ENCODE measurements around the gene ENDOD1.

Gene ENDOD1

GRCh38 chr11:95057959-95058358 is 31.7 kb upstream of the ENDOD1 start:
- TF ChIP-seq PAX5 (IDR thresholded peaks at IDR 0.05; ENCODE audit: insufficient read depth, low read length, severe bottlenecking) (no peak), SPI1 (IDR thresholded peaks at IDR 0.05; ENCODE audit: low read depth, low read length) (no peak), POLR2A (IDR thresholded peaks at IDR 0.05; ENCODE audit: low read depth, low read length) (no peak), POLR2AphosphoS5 (IDR thresholded peaks at IDR 0.05; ENCODE audit: low read depth, low read length) (no peak), POU2F2 (IDR thresholded peaks at IDR 0.05; ENCODE audit: low read depth, low read length) (no peak), TAF1 (IDR thresholded peaks at IDR 0.05; ENCODE audit: low read depth, low read length) (no peak)
- no peak for DNase-seq (ENCODE audit: insufficient read length, low spot score)
- FAIRE-seq: no peak

- no peak for TF ChIP-seq PAX5 (IDR thresholded peaks at IDR 0.05; ENCODE audit: insufficient read depth, low read length, severe bottlenecking)
- no peak for TF ChIP-seq SPI1 (IDR thresholded peaks at IDR 0.05; ENCODE audit: low read depth, low read length)
- TF ChIP-seq POLR2AphosphoS5 (IDR thresholded peaks at IDR 0.05; ENCODE audit: low read depth, low read length): no peak
- no peak for TF ChIP-seq TAF1 (IDR thresholded peaks at IDR 0.05; ENCODE audit: low read depth, low read length)
- TF ChIP-seq POU2F2 (IDR thresholded peaks at IDR 0.05; ENCODE audit: low read depth, low read length): no peak
- no peak for TF ChIP-seq POLR2A (IDR thresholded peaks at IDR 0.05; ENCODE audit: low read depth, low read length)
- FAIRE-seq: no peak
- no peak for DNase-seq (ENCODE audit: insufficient read length, low spot score)
These were observed 31.0 kb upstream of the ENDOD1 start for GRCh38 chr11:95058621-95059020.

- FAIRE-seq (no peak), DNase-seq (ENCODE audit: insufficient read length, low spot score) (no peak)
- TF ChIP-seq SPI1 (IDR thresholded peaks at IDR 0.05; ENCODE audit: low read depth, low read length): no peak
- no peak for TF ChIP-seq TAF1 (IDR thresholded peaks at IDR 0.05; ENCODE audit: low read depth, low read length)
- TF ChIP-seq POLR2AphosphoS5 (IDR thresholded peaks at IDR 0.05; ENCODE audit: low read depth, low read length): no peak
- no peak for TF ChIP-seq POLR2A (IDR thresholded peaks at IDR 0.05; ENCODE audit: low read depth, low read length)
- no peak for TF ChIP-seq PAX5 (IDR thresholded peaks at IDR 0.05; ENCODE audit: insufficient read depth, low read length, severe bottlenecking)
- no peak for TF ChIP-seq POU2F2 (IDR thresholded peaks at IDR 0.05; ENCODE audit: low read depth, low read length)
These were observed 30.6 kb upstream of the ENDOD1 start for GRCh38 chr11:95059046-95059445.

GRCh38 chr11:95065336-95065735 is 24.3 kb upstream of the ENDOD1 start:
- FAIRE-seq: no peak
- TF ChIP-seq TAF1 (IDR thresholded peaks at IDR 0.05; ENCODE audit: low read depth, low read length): no peak
- TF ChIP-seq POLR2AphosphoS5 (IDR thresholded peaks at IDR 0.05; ENCODE audit: low read depth, low read length): no peak
- no peak for TF ChIP-seq SPI1 (IDR thresholded peaks at IDR 0.05; ENCODE audit: low read depth, low read length)
- TF ChIP-seq POLR2A (IDR thresholded peaks at IDR 0.05; ENCODE audit: low read depth, low read length): no peak
- no peak for TF ChIP-seq PAX5 (IDR thresholded peaks at IDR 0.05; ENCODE audit: insufficient read depth, low read length, severe bottlenecking)
- TF ChIP-seq POU2F2 (IDR thresholded peaks at IDR 0.05; ENCODE audit: low read depth, low read length): no peak
- no peak for DNase-seq (ENCODE audit: insufficient read length, low spot score)

DNA sequence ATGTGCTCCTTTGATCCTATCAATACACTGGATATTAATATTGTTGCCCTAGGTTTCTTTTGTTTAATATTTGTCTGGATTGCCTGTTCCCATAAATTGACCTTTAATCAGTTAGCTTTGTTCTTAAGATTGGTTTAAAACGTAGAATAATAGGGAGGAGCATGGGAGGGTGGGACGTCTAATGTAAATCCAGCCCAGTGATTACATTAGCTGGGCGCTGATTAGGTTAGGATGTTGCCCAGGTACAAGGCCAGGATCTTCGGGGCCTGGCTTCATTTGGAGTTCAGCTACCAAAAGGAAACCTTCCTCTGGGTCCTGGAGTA is 23.0 kb upstream of the ENDOD1 start, which contains the start of gene SRSF8:
TSS of gene SRSF8 (plus strand) at position 204 of the 323 bp plus-strand sequence. CDS start 308 bp downstream, outside the sequence.
- no peak for TF ChIP-seq TAF1 (IDR thresholded peaks at IDR 0.05; ENCODE audit: low read depth, low read length)
- TF ChIP-seq POLR2AphosphoS5 (IDR thresholded peaks at IDR 0.05; ENCODE audit: low read depth, low read length): no peak
- TF ChIP-seq POLR2A (IDR thresholded peaks at IDR 0.05; ENCODE audit: low read depth, low read length): no peak
- no peak for TF ChIP-seq PAX5 (IDR thresholded peaks at IDR 0.05; ENCODE audit: insufficient read depth, low read length, severe bottlenecking)
- TF ChIP-seq SPI1 (IDR thresholded peaks at IDR 0.05; ENCODE audit: low read depth, low read length): no peak
- no peak for TF ChIP-seq POU2F2 (IDR thresholded peaks at IDR 0.05; ENCODE audit: low read depth, low read length)
- FAIRE-seq: no peak
- DNase-seq (ENCODE audit: insufficient read length, low spot score): no peak

DNA sequence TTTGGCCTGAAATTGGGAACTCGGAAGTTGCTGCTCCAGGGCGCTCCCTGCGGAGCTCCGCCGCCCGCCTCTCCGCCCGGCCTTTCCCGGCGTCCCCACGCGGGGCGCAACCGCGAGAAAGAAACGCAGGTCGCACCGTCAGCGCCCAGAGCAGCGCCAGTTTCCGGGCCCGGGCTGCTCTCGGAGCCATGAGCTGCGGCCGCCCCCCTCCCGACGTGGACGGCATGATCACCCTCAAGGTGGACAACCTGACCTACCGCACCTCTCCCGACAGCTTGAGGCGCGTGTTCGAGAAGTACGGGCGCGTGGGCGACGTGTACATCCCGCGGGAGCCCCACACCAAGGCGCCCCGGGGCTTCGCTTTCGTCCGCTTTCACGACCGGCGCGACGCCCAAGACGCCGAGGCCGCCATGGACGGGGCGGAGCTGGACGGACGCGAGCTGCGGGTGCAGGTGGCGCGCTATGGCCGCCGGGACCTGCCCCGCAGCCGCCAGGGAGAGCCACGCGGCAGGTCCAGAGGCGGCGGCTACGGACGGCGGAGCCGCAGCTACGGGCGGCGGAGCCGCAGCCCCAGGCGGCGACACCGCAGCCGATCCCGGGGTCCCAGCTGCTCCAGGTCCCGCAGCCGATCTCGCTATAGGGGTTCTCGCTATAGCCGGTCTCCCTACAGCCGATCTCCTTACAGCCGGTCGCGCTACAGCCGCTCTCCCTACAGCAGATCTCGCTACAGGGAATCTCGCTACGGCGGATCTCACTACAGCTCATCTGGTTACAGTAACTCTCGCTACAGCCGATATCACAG is 22.4 kb upstream of the ENDOD1 start:
- peak; percentile 90 for FAIRE-seq
- TF ChIP-seq PAX5 (IDR thresholded peaks at IDR 0.05; ENCODE audit: insufficient read depth, low read length, severe bottlenecking): no peak
- peak; percentile 62; the same call in 1 of the 2 replicates for TF ChIP-seq POLR2A (IDR thresholded peaks at IDR 0.05; ENCODE audit: low read depth, low read length)
- DNase-seq (ENCODE audit: insufficient read length, low spot score): peak; percentile 30

DNA sequence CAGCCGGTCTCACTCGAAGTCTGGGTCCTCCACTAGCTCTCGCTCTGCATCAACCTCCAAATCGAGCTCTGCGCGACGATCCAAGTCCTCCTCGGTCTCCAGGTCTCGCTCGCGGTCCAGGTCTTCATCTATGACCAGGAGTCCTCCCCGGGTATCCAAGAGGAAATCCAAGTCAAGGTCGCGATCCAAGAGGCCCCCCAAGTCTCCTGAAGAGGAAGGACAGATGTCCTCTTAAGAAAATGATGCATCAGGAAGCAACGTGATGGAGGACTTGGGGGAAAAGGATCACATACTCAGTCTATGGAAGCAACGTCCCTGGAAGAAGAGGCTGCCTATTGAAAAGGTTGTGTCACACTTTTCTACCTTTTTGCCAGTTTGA is 21.8 kb upstream of the ENDOD1 start:
- FAIRE-seq: peak; percentile 55
- DNase-seq (ENCODE audit: insufficient read length, low spot score): no peak
- TF ChIP-seq POLR2A (IDR thresholded peaks at IDR 0.05; ENCODE audit: low read depth, low read length) (peak; percentile 0; the same call in 1 of the 2 replicates), POLR2AphosphoS5 (IDR thresholded peaks at IDR 0.05; ENCODE audit: low read depth, low read length) (0 out of 2 replicates have a peak, but pooled peaks have one; percentile 51), POU2F2 (IDR thresholded peaks at IDR 0.05; ENCODE audit: low read depth, low read length) (no peak)

GRCh38 chr11:95068549-95068948 is 21.1 kb upstream of the ENDOD1 start:
- FAIRE-seq (peak; percentile 82), DNase-seq (ENCODE audit: insufficient read length, low spot score) (peak; percentile 39)
- TF ChIP-seq POLR2AphosphoS5 (IDR thresholded peaks at IDR 0.05; ENCODE audit: low read depth, low read length): peak; percentile 68; the same call in 1 of the 2 replicates
- TF ChIP-seq POU2F2 (IDR thresholded peaks at IDR 0.05; ENCODE audit: low read depth, low read length): no peak
- peak; percentile 55; the same call in 1 of the 2 replicates for TF ChIP-seq TAF1 (IDR thresholded peaks at IDR 0.05; ENCODE audit: low read depth, low read length)
- TF ChIP-seq POLR2A (IDR thresholded peaks at IDR 0.05; ENCODE audit: low read depth, low read length): peak; percentile 70; the same call in 1 of the 2 replicates

DNA sequence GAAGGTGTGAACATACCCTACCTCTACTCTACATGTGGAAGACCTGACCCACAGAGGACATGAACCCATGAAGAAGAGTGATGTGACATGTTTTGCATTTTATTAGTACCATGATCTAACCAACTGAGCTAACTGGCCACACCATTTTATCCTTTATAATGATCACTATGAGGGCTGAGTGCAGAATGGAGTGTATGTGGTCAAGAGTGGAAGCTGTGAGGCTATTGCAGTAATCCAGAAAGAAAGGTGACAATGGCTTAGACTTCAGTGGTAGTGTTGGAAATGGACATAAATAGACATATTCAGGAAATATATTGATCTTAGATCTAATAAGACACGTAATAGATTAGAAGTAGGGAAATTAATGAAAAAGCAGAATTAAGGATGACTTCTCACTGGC is 19.2 kb upstream of the ENDOD1 start:
- TF ChIP-seq SPI1 (IDR thresholded peaks at IDR 0.05; ENCODE audit: low read depth, low read length) (no peak), PAX5 (IDR thresholded peaks at IDR 0.05; ENCODE audit: insufficient read depth, low read length, severe bottlenecking) (no peak), POU2F2 (IDR thresholded peaks at IDR 0.05; ENCODE audit: low read depth, low read length) (no peak), POLR2AphosphoS5 (IDR thresholded peaks at IDR 0.05; ENCODE audit: low read depth, low read length) (no peak), TAF1 (IDR thresholded peaks at IDR 0.05; ENCODE audit: low read depth, low read length) (no peak), POLR2A (IDR thresholded peaks at IDR 0.05; ENCODE audit: low read depth, low read length) (no peak)

DNA sequence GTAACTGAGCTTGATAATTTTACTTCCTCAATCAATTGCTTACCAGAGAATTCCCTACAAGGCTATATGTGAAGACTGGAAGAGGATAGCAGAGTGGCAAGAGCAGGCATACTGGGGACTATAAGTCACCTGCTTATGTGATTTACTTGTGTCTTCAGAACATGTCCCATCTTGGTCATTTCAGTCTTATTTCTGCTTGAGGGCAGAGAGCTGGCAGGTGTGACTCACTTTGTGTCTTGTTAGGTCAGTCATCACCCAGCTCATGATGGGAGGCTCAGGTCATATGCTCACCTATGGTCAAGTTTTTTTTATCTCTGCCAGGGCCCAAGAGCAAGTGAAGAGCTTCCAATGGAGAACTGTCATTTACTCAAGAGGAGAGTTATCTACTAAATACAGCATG is 16.7 kb upstream of the ENDOD1 start:
- DNase-seq (ENCODE audit: insufficient read length, low spot score) (no peak), FAIRE-seq (no peak)
- no peak for TF ChIP-seq PAX5 (IDR thresholded peaks at IDR 0.05; ENCODE audit: insufficient read depth, low read length, severe bottlenecking)
- no peak for TF ChIP-seq POU2F2 (IDR thresholded peaks at IDR 0.05; ENCODE audit: low read depth, low read length)
- no peak for TF ChIP-seq SPI1 (IDR thresholded peaks at IDR 0.05; ENCODE audit: low read depth, low read length)
- no peak for TF ChIP-seq TAF1 (IDR thresholded peaks at IDR 0.05; ENCODE audit: low read depth, low read length)
- TF ChIP-seq POLR2AphosphoS5 (IDR thresholded peaks at IDR 0.05; ENCODE audit: low read depth, low read length): no peak
- TF ChIP-seq POLR2A (IDR thresholded peaks at IDR 0.05; ENCODE audit: low read depth, low read length): no peak

More for the DNA sequence above, 19.2 kb upstream of the ENDOD1 start:
- FAIRE-seq (no peak), DNase-seq (ENCODE audit: insufficient read length, low spot score) (no peak)

Data from GM12891 (cell line).